NCI-H748 (cell line): ENCODE measurements around the gene OR2D3.
"Not testable (repeated sequence)": the region's sequence is repeated elsewhere in the genome, so short reads cannot be mapped to it uniquely, and the experiment has no call there.

Experiments
- DNase-seq: peaks from one replicate; lab custom pipeline; 2025; ENCODE audit not compliant: unreplicated experiment; lab: John Stamatoyannopoulos, UW

Gene OR2D3, protein sequence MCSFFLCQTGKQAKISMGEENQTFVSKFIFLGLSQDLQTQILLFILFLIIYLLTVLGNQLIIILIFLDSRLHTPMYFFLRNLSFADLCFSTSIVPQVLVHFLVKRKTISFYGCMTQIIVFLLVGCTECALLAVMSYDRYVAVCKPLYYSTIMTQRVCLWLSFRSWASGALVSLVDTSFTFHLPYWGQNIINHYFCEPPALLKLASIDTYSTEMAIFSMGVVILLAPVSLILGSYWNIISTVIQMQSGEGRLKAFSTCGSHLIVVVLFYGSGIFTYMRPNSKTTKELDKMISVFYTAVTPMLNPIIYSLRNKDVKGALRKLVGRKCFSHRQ

DNA sequence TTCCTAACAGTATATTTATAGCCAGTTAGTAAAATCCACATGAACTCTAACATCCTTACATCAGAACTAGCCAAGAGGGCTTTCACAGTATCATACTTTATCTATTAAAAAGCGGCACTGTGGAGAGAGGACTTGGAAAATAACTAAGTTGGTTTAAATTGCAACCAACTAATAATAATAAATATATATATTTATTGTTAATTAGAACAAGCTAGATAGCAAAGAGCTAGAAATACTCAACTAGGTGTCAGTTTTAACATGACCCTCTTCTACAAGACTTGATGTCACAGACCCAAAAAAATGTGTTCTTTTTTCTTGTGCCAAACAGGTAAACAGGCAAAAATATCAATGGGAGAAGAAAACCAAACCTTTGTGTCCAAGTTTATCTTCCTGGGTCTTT lies at the start of gene OR2D3:
Gene OR2D3, plus strand, starts transcription at position 301 of the 400 bp plus-strand sequence. Its CDS starts 0 bp downstream, at position 301.
- no peak for DNase-seq

DNA sequence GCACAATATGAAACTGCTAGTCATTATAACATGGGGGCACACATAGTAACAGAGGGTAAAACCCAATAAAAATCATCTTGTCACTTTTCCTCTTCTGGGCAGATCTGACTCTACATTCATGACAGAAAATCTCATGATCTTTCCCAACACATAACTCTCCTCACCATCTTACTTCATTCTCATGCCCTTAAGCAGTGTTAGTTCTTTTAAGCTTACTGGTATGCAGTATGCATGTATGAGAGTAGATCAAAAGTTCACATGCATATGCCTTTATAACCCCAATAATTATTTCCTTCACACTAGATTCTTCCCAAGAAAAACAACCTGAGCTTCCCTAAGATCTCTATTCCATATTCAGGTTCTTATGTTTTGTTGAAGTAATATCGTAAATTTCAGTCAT lies 49.5 kb upstream of the OR2D3 start:
- DNase-seq, result no peak

DNA sequence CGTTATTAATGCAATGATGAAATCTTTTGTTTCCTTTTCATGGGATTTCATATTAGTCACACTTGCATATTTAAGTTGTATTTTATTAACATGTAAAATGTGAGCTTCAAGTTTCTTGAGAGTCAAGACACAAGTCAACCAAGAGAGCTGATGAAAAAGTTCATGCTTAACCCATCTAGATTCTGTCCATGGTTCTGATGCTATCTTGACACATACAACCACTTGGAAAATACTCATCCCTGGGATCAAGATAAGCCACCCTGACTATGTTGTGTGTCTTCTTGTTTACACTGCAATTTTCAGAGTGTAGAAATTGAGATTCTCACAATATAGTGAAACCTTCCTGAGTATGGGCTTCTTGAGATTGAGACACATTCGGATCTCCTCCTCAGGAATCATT lies 45.0 kb upstream of the OR2D3 start:
- no peak for DNase-seq

GRCh38 chr11:6876325-6876724 lies 44.5 kb upstream of the OR2D3 start, which contains the start of gene OR10A4:
Gene OR10A4, plus strand, starts transcription at chr11:6876625. Its CDS starts 23 bp downstream, at chr11:6876648.
- DNase-seq, result no peak

GRCh38 chr11:6876914-6877313 lies 43.9 kb upstream of the OR2D3 start:
- DNase-seq, result no peak

DNA sequence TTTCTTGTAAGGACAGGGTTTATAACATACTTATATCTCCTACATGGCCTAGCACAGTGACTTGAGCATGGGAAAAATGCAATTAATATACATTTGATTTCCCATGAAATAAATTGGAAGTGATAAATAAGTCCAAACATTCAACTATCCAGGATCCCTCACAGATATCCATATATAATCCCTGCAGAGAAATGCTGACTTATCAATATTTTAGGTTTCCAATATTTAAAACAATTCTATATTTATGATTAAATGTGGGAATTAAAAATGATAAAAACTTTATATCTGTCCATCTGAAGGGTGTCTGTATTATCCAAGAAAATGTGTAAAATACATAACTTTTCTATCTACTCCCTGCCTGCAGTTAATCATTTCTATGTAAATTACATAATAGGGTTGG lies 38.1 kb upstream of the OR2D3 start:
- DNase-seq, result no peak

DNA sequence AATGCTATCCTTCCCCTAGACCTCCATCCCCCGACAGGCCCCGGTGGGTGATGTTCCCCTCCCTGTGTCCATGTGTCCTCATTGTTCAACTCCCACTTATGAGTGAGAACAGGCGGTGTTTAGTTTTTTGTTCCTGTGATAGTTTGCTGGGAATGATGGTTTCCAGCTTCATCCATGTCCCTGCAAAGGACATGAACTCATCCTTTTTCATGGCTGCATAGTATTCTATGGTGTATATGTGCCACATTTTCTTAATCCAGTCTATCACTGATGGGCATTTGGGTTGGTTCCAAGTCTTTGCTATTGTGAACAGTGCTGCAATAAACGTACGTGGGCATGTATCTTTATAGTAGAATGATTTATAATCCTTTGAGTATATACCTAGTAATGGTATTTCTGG lies 33.1 kb upstream of the OR2D3 start:
- DNase-seq, result not testable (repeated sequence)

- no peak for DNase-seq
Observed at GRCh38 chr11:6888830-6889229, 32.0 kb upstream of the OR2D3 start.

DNA sequence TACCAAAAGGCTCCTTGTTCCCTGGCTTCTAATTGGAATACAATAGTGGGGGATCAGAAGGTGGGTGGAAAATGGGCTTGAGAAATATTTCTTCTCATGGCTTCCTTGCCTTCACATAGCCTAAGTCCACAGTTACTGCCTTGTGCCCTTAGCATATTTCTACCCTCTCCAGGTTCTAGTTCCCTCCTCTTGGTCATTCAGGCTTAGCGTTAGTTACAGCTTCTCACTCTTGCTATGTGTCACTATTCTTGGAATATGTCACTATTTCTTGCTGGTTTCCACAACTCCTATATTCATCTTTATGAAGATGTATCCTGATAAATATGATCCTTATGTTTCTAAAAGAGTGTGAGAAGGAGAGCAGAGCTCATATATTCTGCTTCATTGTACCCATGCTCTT lies 31.0 kb upstream of the OR2D3 start:
- DNase-seq, result no peak

- DNase-seq, result no peak
Observed at GRCh38 chr11:6892400-6892799, 28.4 kb upstream of the OR2D3 start, which contains the start of gene OR2D2. Gene OR2D2, minus strand, starts transcription at chr11:6892500. Its CDS starts 0 bp downstream, at chr11:6892500.

- no peak for DNase-seq
Observed at GRCh38 chr11:6894097-6894496, 26.7 kb upstream of the OR2D3 start.

- no peak for DNase-seq
Observed at GRCh38 chr11:6895010-6895409, 25.8 kb upstream of the OR2D3 start.

DNA sequence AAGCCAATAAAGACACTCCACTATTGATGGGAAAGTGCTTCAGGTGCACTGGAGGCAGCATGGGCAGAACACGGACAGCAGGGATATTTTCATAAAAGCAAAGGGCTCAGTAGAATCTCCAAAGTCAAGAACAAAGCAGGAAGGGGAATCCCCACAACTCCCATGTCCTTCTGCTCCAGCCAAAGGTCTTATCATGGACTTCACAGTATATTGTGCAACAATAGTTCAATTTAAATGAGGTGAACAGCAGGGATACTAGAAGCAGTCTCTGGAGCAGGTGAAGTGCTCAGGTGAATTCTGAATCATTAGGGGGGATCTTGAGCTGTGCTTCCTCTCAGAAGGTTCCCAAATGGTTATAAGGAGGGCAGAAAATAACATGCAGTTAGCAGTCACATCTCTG lies 21.9 kb upstream of the OR2D3 start:
- DNase-seq, result no peak

DNA sequence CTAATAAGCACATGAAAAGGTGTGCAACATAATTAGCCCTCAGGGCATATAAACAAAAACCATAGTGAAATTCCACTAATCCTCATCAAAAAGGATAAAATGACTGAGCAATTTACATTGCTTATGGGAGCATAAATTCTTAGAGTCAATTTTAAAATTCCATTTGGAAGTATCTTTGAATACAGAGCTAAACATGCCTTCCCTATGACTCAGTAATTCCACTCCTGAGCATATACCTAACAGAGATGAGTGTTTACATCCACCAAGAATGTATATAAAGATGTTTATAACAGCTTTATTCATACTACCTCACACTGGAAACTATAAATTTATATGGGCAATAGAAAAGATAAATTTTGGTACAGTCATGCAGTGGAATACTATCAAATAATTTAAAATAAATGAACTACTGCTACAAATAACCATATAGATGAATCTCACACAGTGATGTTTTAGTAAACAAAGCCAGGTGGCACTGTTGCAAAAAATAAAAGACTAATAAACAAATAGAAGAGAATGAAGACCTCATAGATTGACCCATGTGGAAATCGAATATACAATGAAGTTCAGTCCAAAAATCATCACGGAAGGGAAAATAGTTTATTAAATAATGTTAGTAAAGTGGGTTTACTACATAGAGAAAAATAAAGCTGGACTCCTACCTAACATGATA lies 20.3 kb upstream of the OR2D3 start:
- DNase-seq, result no peak

- DNase-seq, result not testable (repeated sequence)
Observed at GRCh38 chr11:6904804-6905203, 16.0 kb upstream of the OR2D3 start.

DNA sequence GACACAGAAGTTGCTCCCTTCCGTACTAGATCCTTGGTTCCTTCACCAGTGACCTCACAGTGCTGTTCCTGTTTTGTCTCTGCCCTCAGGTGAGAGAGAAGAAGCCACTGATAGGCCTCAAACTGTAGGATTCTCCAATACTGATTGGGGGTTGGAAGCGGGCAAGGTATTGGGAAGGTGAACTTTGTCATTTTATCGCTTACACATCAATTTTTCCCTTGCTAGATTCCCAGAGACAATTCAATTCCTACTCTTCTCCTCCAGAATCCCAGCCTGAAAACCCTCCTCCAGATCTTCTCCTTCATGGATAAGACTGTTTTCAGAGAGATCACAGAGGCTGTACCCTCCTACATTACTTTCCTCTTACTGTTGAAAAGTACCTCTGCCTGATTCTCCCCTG lies 9.4 kb upstream of the OR2D3 start:
- DNase-seq, result no peak

DNA sequence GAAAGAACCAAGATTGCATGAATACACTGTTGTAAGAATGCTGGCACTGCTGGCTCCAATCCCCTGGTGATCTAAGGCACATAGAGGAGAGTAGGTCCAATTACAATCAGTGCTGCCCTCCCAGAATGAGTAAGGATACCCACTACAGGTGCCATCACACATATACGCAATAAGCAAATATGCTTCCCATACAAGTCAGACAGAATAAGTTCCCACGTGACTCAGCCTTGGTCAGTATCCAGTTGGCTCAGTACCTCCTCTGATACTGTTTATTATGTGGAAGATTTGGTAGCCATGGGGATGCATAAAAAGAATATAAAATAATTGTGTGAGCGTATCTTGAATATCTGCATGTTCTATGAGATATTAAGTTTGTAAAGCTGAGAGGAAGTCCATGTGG lies 8.9 kb upstream of the OR2D3 start:
- DNase-seq, result no peak

- DNase-seq, result no peak
Observed at GRCh38 chr11:6919698-6920097, 1.1 kb upstream of the OR2D3 start.

- no peak for DNase-seq
Observed at GRCh38 chr11:6925007-6925577, 4.3 kb downstream of the OR2D3 start.

- peak; percentile 47 for DNase-seq
Observed at GRCh38 chr11:6925636-6926207, 4.9 kb downstream of the OR2D3 start.

- DNase-seq, result peak; percentile 85
Observed at GRCh38 chr11:6926208-6927029, 5.6 kb downstream of the OR2D3 start, which contains the start of gene ZNF215. Gene ZNF215, plus strand, starts transcription at chr11:6926426. Its CDS starts 5,847 bp downstream, at chr11:6932273.
